NCI-H2196 treated with DMSO at 0.1 percent for 48 hours (cell line): ENCODE results near the gene PLCB2.

ENCODE experiments used
- DNase-seq: peaks from one replicate; lab custom pipeline; 2025; ENCODE audit not compliant: unreplicated experiment; lab: John Stamatoyannopoulos, UW

The PLCB2 gene

GRCh38 chr15:40306371-40306770, 1.4 kb downstream of the PLCB2 start:
- DNase-seq = no peak

- no peak for DNase-seq
Measured at GRCh38 chr15:40305281-40305680, 2.5 kb downstream of the PLCB2 start.

GRCh38 chr15:40303576-40303975, 4.2 kb downstream of the PLCB2 start:
- DNase-seq = no peak

- no peak for DNase-seq
Measured at GRCh38 chr15:40302981-40303380, 4.8 kb downstream of the PLCB2 start.

GRCh38 chr15:40302288-40302886, 5.3 kb downstream of the PLCB2 start:
- DNase-seq = no peak

- no peak for DNase-seq
Measured at GRCh38 chr15:40301467-40302179, 6.1 kb downstream of the PLCB2 start.

- no peak for DNase-seq
Measured at GRCh38 chr15:40300771-40301170, 7.0 kb downstream of the PLCB2 start.

GRCh38 chr15:40300367-40300766, 7.4 kb downstream of the PLCB2 start:
- no peak for DNase-seq

- DNase-seq = no peak
Measured at GRCh38 chr15:40298216-40298935, 9.4 kb downstream of the PLCB2 start.

GRCh38 chr15:40297356-40297755, 10.4 kb downstream of the PLCB2 start:
- no peak for DNase-seq

- DNase-seq = no peak
Measured at GRCh38 chr15:40296561-40297230, 11.0 kb downstream of the PLCB2 start.

- DNase-seq = no peak
Measured at GRCh38 chr15:40295877-40296560, 11.7 kb downstream of the PLCB2 start.

- DNase-seq = no peak
Measured at GRCh38 chr15:40295297-40295696, 12.4 kb downstream of the PLCB2 start.

GRCh38 chr15:40293905-40294895, 13.5 kb downstream of the PLCB2 start:
- no peak for DNase-seq

- no peak for DNase-seq
Measured at GRCh38 chr15:40293006-40293405, 14.7 kb downstream of the PLCB2 start.

- DNase-seq = no peak
Measured at GRCh38 chr15:40292246-40292645, 15.5 kb downstream of the PLCB2 start.

- no peak for DNase-seq
Measured at GRCh38 chr15:40290918-40291574, 16.7 kb downstream of the PLCB2 start.

- no peak for DNase-seq
Measured at GRCh38 chr15:40290545-40290917, 17.2 kb downstream of the PLCB2 start.

- no peak for DNase-seq
Measured at GRCh38 chr15:40289140-40289775, 18.5 kb downstream of the PLCB2 start.
